ENCODE results near the gene AK1. TPM values are rescaled to one million over a fixed set of nuclear protein-coding genes. Genes with fewer than 3 reads are reported as not detected.

AK1 gene
- total RNA-seq, 2 experiments from 2014 or later, result 19.5 to 21.6 TPM

DNA sequence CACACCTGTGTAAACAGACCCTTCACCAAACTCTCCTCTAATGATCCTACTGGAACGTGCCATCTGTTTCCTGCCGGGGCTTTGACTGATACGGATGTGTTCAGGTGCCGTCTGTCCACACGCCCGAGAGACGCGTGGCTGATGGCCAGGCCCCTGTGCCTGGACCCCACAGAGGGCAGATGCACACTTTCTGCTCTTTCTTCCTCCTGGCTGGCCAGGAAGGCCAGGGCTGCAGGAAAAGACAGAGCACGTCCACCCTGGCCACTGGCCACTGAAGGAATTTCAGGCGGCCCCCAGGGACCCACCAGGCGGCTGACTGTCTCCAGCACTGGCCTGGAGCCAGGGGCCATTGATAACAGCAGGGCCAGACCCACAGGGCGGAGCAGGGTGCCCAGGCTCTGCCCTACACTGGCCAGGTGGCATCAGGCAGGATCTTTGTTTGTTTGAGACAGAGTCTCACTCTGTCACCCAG, 19.4 kb downstream of the AK1 start:
- ChIA-PET POLR2A (no interaction called here), CTCF (ENCODE audit: unreplicated experiment) (no interaction called here)
- no peak overlapping the region for H3K4me3 ChIP-seq (ENCODE audit: low read depth, low read length, poor library complexity, severe bottlenecking)
- H3K9me2 ChIP-seq (ENCODE audit: insufficient read depth, low read length), result no peaks in the 10 kb centered on the region
- no peaks in the 10 kb centered on the region for H3K79me2 ChIP-seq (ENCODE audit: insufficient read depth, low read depth, low read length)
- no TSS peak for BruUV-seq (replicated peaks)
- no peaks in the 10 kb centered on the region for H3K9me3 ChIP-seq (ENCODE audit: low read length)
- no peak for DNase-seq (ENCODE audit: low spot score)
- intact Hi-C loops (cut with micrococcal nuclease; ENCODE audit: unreplicated experiment), result no loop called here
- H3K27ac ChIP-seq (ENCODE audit: low read depth, low read length, poor library complexity, severe bottlenecking), result no peak overlapping the region
- peaks cover 14% of the 10 kb centered on the region for H3K4me1 ChIP-seq (ENCODE audit: insufficient read depth, low read length, poor library complexity, severe bottlenecking)
- no peak overlapping the region for H3K4me2 ChIP-seq (ENCODE audit: low read length)
- H4K20me1 ChIP-seq (ENCODE audit: insufficient read depth, low read length), result no peaks in the 10 kb centered on the region
- TF ChIP-seq, protein P1, sequence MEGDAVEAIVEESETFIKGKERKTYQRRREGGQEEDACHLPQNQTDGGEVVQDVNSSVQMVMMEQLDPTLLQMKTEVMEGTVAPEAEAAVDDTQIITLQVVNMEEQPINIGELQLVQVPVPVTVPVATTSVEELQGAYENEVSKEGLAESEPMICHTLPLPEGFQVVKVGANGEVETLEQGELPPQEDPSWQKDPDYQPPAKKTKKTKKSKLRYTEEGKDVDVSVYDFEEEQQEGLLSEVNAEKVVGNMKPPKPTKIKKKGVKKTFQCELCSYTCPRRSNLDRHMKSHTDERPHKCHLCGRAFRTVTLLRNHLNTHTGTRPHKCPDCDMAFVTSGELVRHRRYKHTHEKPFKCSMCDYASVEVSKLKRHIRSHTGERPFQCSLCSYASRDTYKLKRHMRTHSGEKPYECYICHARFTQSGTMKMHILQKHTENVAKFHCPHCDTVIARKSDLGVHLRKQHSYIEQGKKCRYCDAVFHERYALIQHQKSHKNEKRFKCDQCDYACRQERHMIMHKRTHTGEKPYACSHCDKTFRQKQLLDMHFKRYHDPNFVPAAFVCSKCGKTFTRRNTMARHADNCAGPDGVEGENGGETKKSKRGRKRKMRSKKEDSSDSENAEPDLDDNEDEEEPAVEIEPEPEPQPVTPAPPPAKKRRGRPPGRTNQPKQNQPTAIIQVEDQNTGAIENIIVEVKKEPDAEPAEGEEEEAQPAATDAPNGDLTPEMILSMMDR (conservative IDR thresholded peaks at IDR 0.05; ENCODE audit: low read length), result no peak
- TF ChIP-seq EZH2phosphoT487 (IDR thresholded peaks at IDR 0.05; ENCODE audit: borderline replicate concordance, low read depth, low read length), result no peak
- H3K36me3 ChIP-seq (ENCODE audit: insufficient read depth, low read length), result no peaks in the 10 kb centered on the region
- no peak overlapping the region for H2AFZ ChIP-seq (ENCODE audit: low read length)

GRCh38 chr9:127857278-127857677, 20.2 kb downstream of the AK1 start:
- no peaks in the 10 kb centered on the region for H3K36me3 ChIP-seq (ENCODE audit: insufficient read depth, low read length)
- no peaks in the 10 kb centered on the region for H3K9me3 ChIP-seq (ENCODE audit: low read length)
- H3K27ac ChIP-seq (ENCODE audit: low read depth, low read length, poor library complexity, severe bottlenecking), result no peak overlapping the region
- H4K20me1 ChIP-seq (ENCODE audit: insufficient read depth, low read length), result no peaks in the 10 kb centered on the region
- POLR2A ChIA-PET, result no interaction called here
- TF ChIP-seq EZH2phosphoT487 (IDR thresholded peaks at IDR 0.05; ENCODE audit: borderline replicate concordance, low read depth, low read length), result no peak
- TF ChIP-seq, protein P1 (conservative IDR thresholded peaks at IDR 0.05; ENCODE audit: low read length), result no peak
- peaks cover 10% of the 10 kb centered on the region for H3K4me1 ChIP-seq (ENCODE audit: insufficient read depth, low read length, poor library complexity, severe bottlenecking)
- intact Hi-C loops (cut with micrococcal nuclease; ENCODE audit: unreplicated experiment), result no loop called here
- DNase-seq (ENCODE audit: low spot score), result no peak
- H3K9me2 ChIP-seq (ENCODE audit: insufficient read depth, low read length), result no peaks in the 10 kb centered on the region
- no peaks in the 10 kb centered on the region for H3K79me2 ChIP-seq (ENCODE audit: insufficient read depth, low read depth, low read length)
- no peak overlapping the region for H3K4me3 ChIP-seq (ENCODE audit: low read depth, low read length, poor library complexity, severe bottlenecking)
- BruUV-seq (replicated peaks), result no TSS peak
- CTCF ChIA-PET (ENCODE audit: unreplicated experiment), result no interaction called here
- no peak overlapping the region for H2AFZ ChIP-seq (ENCODE audit: low read length)
- no peak overlapping the region for H3K4me2 ChIP-seq (ENCODE audit: low read length)

DNA sequence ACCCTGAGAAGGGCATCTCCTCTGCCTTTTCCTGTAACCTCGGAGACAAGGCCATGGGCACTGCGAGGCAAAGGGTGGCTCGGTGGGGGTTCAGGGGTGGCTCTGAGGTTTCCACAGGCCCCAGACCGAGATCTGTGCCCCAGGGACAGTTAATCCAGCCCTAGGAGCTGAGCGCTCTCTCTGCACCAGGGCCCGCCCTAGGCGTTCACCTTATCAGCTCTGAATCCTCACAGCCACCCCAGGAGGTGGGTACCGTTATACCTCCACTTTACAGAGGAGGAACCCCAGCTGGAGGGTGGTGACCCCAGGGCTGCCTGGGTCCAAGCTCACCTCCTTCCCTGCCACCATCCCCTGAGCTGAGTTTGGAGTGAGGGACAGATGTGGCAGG, 20.8 kb downstream of the AK1 start:
- no peak for TF ChIP-seq EZH2phosphoT487 (IDR thresholded peaks at IDR 0.05; ENCODE audit: borderline replicate concordance, low read depth, low read length)
- TF ChIP-seq, protein P1 (conservative IDR thresholded peaks at IDR 0.05; ENCODE audit: low read length), result no peak
- Histone ChIP-seq H3K79me2 (ENCODE audit: insufficient read depth, low read depth, low read length) (no peaks in the 10 kb centered on the region), H2AFZ (ENCODE audit: low read length) (no peak overlapping the region), H3K36me3 (ENCODE audit: insufficient read depth, low read length) (no peaks in the 10 kb centered on the region), H4K20me1 (ENCODE audit: insufficient read depth, low read length) (no peaks in the 10 kb centered on the region), H3K27ac (ENCODE audit: low read depth, low read length, poor library complexity, severe bottlenecking) (no peak overlapping the region), H3K4me1 (ENCODE audit: insufficient read depth, low read length, poor library complexity, severe bottlenecking) (peaks cover 5% of the 10 kb centered on the region), H3K9me3 (ENCODE audit: low read length) (no peaks in the 10 kb centered on the region), H3K4me3 (ENCODE audit: low read depth, low read length, poor library complexity, severe bottlenecking) (no peak overlapping the region), H3K9me2 (ENCODE audit: insufficient read depth, low read length) (no peaks in the 10 kb centered on the region), H3K4me2 (ENCODE audit: low read length) (no peak overlapping the region)
- BruUV-seq (replicated peaks), result no TSS peak
- ChIA-PET POLR2A (no interaction called here), CTCF (ENCODE audit: unreplicated experiment) (no interaction called here)
- DNase-seq (ENCODE audit: low spot score), result no peak
- intact Hi-C loops (cut with micrococcal nuclease; ENCODE audit: unreplicated experiment), result no loop called here

All from OCI-LY7 (cell line).